HG03045 (cell line): ENCODE results near the gene ZFP90.

Source experiments
- ATAC-seq: cut with Tn5 transposase; IDR thresholded peaks from one replicate; pipeline ENCODE4 v1.9.1; 2021; ENCODE audit warnings: mild to moderate bottlenecking, moderate library complexity; ENCODE audit not compliant: unreplicated experiment

ZFP90 gene

GRCh38 chr16:68577352-68577853, 38.3 kb downstream of the ZFP90 start:
- ATAC-seq: no peak

- no peak for ATAC-seq
These were observed 51.3 kb downstream of the ZFP90 start for GRCh38 chr16:68590201-68590994.

- ATAC-seq: no peak
These were observed 53.6 kb downstream of the ZFP90 start for GRCh38 chr16:68592466-68593337.

- no peak for ATAC-seq
These were observed 57.2 kb downstream of the ZFP90 start for GRCh38 chr16:68596266-68596665.

GRCh38 chr16:68599586-68599985, 60.5 kb downstream of the ZFP90 start:
- no peak for ATAC-seq

- ATAC-seq: no peak
These were observed 66.7 kb downstream of the ZFP90 start for GRCh38 chr16:68605746-68606145.

GRCh38 chr16:68607443-68607842, 68.4 kb downstream of the ZFP90 start:
- no peak for ATAC-seq

- no peak for ATAC-seq
These were observed 69.2 kb downstream of the ZFP90 start for GRCh38 chr16:68608330-68608729.

GRCh38 chr16:68612996-68613395, 73.9 kb downstream of the ZFP90 start:
- ATAC-seq: no peak

GRCh38 chr16:68617734-68618133, 78.6 kb downstream of the ZFP90 start:
- no peak for ATAC-seq
